HG03520 (cell line): ENCODE data around the gene SPOCK1.

ENCODE experiments used
- ATAC-seq: cut with Tn5 transposase; IDR thresholded peaks from one replicate; pipeline ENCODE4 v1.9.1; 2021; ENCODE audit warnings: mild to moderate bottlenecking, moderate library complexity; ENCODE audit not compliant: unreplicated experiment

Gene SPOCK1

GRCh38 chr5:137335493-137335892, 163.6 kb downstream of the SPOCK1 start:
- no peak for ATAC-seq

GRCh38 chr5:137333928-137334327, 165.2 kb downstream of the SPOCK1 start:
- no peak for ATAC-seq

- no peak for ATAC-seq
Measured at GRCh38 chr5:137333475-137333874, 165.7 kb downstream of the SPOCK1 start.

DNA sequence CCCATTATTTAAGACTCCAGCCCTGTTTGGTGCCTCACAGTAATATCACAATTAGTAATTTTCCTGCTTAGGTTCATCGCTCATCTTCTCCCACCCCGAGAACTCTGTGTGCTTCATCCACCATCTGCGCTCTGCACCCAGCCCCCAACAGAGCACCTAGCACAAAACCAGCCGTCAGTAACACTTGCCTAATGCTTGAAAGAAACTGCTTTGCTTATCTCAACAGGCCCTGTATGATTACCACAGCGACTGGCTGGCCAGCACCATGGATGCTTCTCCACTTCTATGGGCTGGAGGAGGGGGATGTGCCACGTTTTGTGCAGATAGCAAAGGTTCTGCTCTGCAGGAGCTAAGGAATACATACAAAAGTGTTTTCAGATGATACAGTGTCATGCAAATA, 166.8 kb downstream of the SPOCK1 start:
- ATAC-seq, result no peak

- ATAC-seq, result no peak
Measured at GRCh38 chr5:137329586-137330296, 169.4 kb downstream of the SPOCK1 start.

DNA sequence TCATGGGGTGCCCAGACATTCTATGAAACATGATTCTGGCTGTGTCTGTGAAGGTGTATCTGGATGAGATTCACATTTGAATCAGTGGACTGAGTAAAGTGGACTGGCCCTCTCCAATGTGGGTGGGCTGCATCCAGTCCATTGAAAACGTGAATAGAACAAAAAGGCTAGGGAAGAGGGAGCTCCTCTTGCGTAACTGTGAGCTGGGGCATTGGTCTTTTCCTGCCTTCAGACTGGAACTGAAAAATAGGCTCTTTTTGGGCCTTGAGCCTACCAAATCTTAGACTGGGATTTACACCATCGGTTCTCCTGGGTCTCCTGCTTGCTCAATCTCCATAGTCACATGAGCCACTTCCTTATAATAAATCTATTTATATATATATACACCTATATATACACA, 170.1 kb downstream of the SPOCK1 start:
- ATAC-seq, result no peak

DNA sequence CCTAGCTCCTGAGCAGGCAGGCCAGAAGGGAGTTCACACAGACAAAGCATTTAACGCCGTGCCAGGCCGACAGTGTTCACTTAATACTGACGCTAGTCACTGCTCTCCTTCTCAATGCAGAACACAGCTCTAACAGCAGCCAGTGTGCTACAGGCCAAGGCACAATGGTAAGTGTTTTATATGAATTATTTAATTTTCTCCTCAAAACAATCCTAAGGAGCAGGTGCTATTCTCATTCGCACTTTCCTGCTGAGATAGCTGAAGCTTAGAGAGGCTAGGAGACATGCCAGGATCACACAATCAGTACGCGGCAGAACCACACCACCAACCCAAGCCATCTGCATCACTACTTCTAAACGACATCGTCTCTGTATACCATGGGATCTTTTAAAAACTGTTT, 170.7 kb downstream of the SPOCK1 start:
- no peak for ATAC-seq

GRCh38 chr5:137325721-137326120, 173.4 kb downstream of the SPOCK1 start:
- no peak for ATAC-seq

DNA sequence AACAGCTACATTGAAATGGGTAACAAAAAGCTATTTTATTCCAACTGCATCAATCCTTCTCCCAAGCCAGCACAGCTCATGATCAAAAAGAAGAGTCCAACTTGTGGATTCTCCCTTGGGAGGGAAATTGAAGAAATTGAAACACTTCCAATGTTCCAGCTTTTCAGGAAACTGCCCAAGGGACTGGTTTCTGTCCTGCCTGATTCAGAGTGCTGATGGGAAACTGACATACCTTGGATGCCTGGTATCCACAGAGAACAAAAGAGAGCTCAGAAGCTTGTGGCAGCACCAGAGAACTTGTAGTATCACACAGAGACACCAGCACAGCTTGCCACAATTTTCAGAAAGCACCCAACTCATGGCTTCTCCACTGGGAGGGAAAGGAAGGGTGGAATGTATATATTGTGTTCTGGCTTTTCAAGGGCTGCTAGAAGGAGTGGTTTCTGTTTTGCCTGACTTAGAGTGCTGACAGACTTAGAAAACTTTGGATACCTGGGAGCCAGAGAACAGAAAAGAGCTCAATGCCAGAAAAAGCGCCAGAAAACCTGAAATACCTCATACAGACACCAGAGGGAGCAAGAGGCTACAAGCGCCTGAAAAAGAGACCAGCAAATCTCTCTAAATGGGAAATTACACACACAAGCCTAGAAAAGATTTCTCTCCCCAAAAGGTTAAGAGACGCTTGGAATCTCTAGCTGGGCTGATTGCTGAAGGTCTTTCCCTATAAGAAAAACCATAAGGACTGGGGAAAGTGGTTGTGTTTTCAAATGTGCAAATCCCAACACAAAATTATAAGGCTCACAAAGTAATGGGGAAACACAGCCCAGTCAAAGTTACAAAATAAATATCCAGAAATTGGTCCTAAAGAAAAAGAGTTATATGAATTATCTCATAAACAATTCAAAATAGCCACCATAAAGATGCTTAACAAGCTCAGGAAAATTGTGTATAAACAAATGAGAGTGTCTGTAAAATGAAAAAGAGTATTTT, 178.8 kb downstream of the SPOCK1 start:
- ATAC-seq, result no peak

- no peak for ATAC-seq
Measured at GRCh38 chr5:137318027-137318426, 181.1 kb downstream of the SPOCK1 start.

DNA sequence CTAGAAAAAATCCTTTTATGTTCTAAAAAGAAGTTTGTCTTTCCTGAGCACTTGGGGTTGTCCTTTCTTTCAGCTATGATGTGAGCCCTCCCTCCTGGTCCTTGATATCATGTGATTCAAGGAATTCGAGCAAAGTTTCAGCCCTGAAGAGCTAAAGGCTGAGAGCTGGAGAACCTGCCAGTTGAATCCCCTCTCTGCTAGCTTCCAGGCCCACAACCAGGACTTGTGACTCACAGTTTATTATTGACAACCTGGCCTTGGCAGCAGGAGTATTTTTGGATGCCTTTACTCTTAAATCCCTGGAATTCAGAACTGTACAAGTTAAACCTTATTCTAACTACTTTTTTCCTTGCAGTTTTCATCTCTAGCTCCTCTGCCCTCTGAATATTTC, 182.8 kb downstream of the SPOCK1 start:
- ATAC-seq, result no peak

DNA sequence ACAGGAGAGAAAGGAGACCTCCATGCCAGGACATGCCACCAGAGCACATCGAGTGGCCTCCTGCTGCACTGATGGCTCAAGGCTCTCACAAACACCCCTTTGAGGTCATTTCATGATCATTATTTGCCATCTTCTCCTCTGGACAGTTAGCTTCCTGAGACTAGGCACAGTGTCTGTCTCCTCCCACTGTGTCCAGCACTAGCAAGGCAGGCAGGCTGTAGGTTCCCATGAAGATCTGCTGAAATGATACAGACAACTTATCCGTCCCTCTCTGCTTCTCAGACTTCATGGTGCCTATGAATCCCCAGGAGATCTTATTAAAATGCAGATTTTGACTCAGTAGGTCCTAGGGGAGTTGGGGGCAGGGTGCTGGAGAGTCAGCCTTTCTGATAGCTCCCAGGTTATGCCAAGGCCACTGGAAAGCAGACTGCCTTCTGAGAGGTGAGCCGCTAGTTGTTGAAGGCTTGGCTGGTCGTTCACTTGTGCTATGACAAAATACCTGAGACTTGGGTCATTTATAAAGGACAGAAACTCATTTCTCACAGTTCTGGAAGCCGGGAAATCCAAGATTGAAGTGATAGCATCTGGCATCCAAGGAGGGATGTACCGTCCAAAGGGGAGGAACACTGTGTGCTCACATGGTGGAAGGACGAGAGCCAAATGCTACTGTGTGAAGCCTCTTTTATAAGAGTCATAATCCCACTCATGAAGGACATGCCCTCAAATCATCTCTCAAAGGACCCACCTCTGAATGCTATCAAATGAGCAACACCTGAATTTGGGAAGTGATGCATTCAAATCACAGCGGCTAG, 183.4 kb downstream of the SPOCK1 start:
- ATAC-seq, result no peak

GRCh38 chr5:137315109-137315508, 184.0 kb downstream of the SPOCK1 start:
- no peak for ATAC-seq

GRCh38 chr5:137313526-137314175, 185.5 kb downstream of the SPOCK1 start:
- ATAC-seq, result no peak

GRCh38 chr5:137312011-137312410, 187.1 kb downstream of the SPOCK1 start:
- ATAC-seq, result no peak

DNA sequence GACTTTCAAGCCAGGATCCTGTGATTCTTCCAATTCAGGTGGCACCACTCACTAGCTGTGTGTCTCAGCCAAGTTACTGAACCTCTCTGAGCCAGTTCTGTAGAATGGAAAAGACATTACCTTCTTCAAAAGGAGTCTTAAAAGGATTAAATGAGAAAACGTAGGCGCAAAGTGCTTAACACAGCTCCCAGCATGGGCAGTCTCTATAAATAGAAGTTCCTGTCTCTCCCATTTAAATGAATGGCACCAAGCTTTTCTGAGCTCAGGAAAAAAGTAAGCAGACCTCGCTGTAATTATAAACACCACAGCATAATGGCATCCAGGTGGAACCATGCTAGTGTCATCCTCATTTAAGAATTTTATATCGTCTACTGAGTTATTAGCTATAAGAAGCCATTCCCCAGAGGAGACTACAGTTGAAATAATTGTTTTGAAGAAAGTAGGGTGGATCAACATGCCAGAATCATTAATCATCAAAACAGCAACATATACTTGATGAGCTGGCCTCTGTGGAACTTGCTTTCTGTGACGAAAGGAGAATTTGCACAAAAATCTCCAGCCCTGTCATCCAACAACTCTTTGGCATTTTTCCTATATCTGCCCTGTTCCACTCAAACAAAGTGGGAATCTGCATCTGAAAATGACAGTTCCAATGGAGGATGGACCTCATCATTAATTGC, 188.9 kb downstream of the SPOCK1 start:
- ATAC-seq, result no peak

GRCh38 chr5:137309290-137309689, 189.8 kb downstream of the SPOCK1 start:
- ATAC-seq, result no peak

DNA sequence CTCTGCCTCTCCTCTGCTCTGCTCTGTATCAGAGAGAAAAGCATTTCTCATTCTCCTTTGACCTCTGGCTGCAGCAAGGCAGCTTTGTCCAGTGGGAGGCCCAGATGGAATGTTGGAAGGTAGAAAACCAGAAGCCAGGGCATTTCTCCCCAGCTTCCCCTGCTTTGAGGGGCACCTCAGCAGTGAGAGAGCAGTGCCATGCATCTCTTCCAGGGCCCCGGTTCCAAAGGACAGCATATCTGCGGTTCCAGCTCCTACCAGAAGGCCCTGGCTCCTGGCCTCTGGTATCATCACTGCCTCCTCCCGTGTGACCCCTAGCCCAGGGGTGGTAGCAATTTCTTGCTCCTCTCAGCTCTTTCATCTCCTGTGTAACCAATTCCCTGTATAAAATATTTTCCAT, 190.8 kb downstream of the SPOCK1 start:
- no peak for ATAC-seq

DNA sequence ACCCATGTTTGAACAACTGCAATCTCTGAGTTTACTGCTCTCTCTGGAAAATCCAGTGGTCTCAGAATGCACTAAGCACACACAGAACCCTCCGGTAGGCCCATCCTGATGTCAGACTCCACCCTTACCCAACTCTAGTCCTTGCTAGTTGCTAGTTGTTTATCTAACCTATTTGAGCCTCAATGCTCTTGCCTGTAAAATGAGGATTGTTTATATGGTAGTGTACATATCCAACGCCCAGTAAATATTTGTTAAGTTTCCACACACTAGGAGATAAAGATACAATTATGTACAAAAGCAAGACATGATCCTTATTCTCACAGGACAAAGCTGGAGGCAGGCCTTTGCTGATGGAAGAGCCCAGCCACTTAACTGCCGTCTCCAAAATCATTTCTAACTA, 192.2 kb downstream of the SPOCK1 start:
- no peak for ATAC-seq

DNA sequence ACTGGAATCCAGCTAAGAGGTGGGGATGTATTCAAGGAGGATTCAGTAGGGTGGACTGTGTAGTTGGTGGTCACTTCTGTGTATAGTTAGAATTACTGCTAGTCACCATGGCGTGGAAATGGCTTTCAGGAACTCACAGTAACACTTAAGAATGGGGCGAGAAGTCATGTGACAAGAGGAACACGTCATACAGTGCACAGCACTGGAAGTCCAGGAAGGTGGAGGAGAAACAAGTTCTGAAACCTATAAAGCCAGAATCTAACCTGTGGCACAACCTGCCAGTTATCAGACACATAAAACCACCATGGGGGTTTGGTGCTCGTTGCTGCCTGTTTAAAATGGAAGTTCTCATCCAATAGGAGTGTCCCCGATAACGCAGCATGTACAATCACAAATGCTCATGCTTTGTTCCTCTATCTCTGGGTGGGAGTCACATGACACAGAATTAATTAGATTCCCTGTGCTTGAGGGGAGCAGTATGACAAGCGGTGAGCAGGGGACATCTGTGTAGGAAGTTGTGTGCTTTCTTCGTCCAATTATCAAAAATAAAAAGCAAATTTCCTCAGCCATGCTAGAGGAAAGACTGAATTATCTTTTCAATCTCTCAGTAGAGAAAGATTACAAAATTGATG, 193.0 kb downstream of the SPOCK1 start:
- ATAC-seq, result no peak
